K562 (cell line): ENCODE data around the gene LPIN2. TPM values are rescaled to one million over a fixed set of nuclear protein-coding genes. Genes with fewer than 3 reads are reported as not detected.

ENCODE experiments used
- ARID4B ChIP-seq: sonication (generic); formaldehyde crosslinking; IDR thresholded peaks from 2 replicates; pipeline ENCODE4 v1.8.0; 2022; ENCODE audit warnings: mild to moderate bottlenecking, missing genetic modification reagents
- BRF1 ChIP-seq: IDR thresholded peaks from 3 replicates; pipeline ENCODE4 v1.6.1; 2011; ENCODE audit warnings: borderline replicate concordance, mild to moderate bottlenecking; ENCODE audit not compliant: insufficient read length; ENCODE audit errors: extremely low read depth
- CREB1 ChIP-seq, 2 experiments: sonication (generic) in 1 of 2; formaldehyde crosslinking in 1 of 2; IDR thresholded peaks; 2 replicates each; pipeline versions ENCODE4 v1.6.1 to v1.8.0; 2012 to 2022; ENCODE audit warnings: inconsistent platforms in 1 of 2, mild to moderate bottlenecking in 1 of 2, missing genetic modification reagents in 1 of 2, moderate library complexity in 1 of 2
- ERF ChIP-seq: fragments of 450-650 bp; formaldehyde crosslinking; IDR thresholded peaks from 2 replicates; pipeline ENCODE4 v1.4.0; 2020; ENCODE audit warnings: mild to moderate bottlenecking, mixed read lengths
- FOXK1 ChIP-seq: sonication (generic); formaldehyde crosslinking; IDR thresholded peaks from 2 replicates; pipeline ENCODE4 v1.8.0; 2022; ENCODE audit warnings: missing genetic modification reagents, mild to moderate bottlenecking, borderline replicate concordance
- GABPB2 ChIP-seq: fragments of 250-450 bp; sonication (Bioruptor Pico); conservative IDR thresholded peaks from 2 replicates; pipeline ENCODE4 v1.5.1; 2021; ENCODE audit warnings: mild to moderate bottlenecking
- HDAC2 ChIP-seq: fragments of 450-650 bp; IDR thresholded peaks from 2 replicates; pipeline ENCODE4 v1.6.1; 2016; ENCODE audit warnings: mild to moderate bottlenecking
- JUND ChIP-seq, 2 experiments: IDR thresholded peaks; 2 replicates in 1 of 2; 3 replicates in 1 of 2; pipeline ENCODE4 v1.6.1; 2011; ENCODE audit warnings: borderline replicate concordance in 2 of 2, low read depth in 2 of 2, low read length in 2 of 2, improper control_type of control experiment in 1 of 2, missing biosample characterization in 1 of 2, missing genetic modification characterization in 1 of 2, missing genetic modification reagents in 1 of 2
- NFRKB ChIP-seq: fragments of 450-650 bp; IDR thresholded peaks from 2 replicates; pipeline ENCODE4 v1.6.1; 2016; ENCODE audit warnings: low read depth
- PHF21A ChIP-seq: fragments of 450-650 bp; IDR thresholded peaks from 2 replicates; pipeline ENCODE4 v1.6.1; 2017; ENCODE audit warnings: low read depth, borderline replicate concordance
- PRMT5 ChIP-seq: sonication (generic); formaldehyde crosslinking; IDR thresholded peaks from 2 replicates; pipeline ENCODE4 v1.5.0; 2020; ENCODE audit warnings: missing genetic modification reagents
- RHOXF2B ChIP-seq: fragments of 250-450 bp; sonication (Bioruptor Pico); conservative IDR thresholded peaks from 2 replicates; pipeline ENCODE4 v1.5.1; 2021
- SMAD1 ChIP-seq: fragments of 150-350 bp; IDR thresholded peaks from 2 replicates; pipeline ENCODE4 v1.6.1; 2014; ENCODE audit warnings: low read length, low read depth; ENCODE audit not compliant: partially characterized antibody
- SMAD3 ChIP-seq: fragments of 450-650 bp; formaldehyde crosslinking; conservative IDR thresholded peaks from 2 replicates; pipeline ENCODE4 v1.4.0; 2020; ENCODE audit warnings: mild to moderate bottlenecking
- SRSF9 ChIP-seq: fragments of 200-400 bp; formaldehyde crosslinking; IDR thresholded peaks from 2 replicates; pipeline ENCODE4 v1.6.1; 2017; ENCODE audit warnings: low read depth, low read length, borderline replicate concordance
- ZNF140 ChIP-seq: fragments of 250-450 bp; sonication (Bioruptor Pico); IDR thresholded peaks from 2 replicates; pipeline ENCODE4 v1.8.0; 2021; ENCODE audit warnings: moderate library complexity, mild to moderate bottlenecking, inconsistent platforms
- ZNF197 ChIP-seq: fragments of 200-800 bp; sonication (Bioruptor generic); IDR thresholded peaks from 2 replicates; pipeline ENCODE4 v1.6.1; 2016; ENCODE audit warnings: low read depth, missing genetic modification characterization, missing compliant biosample characterization
- ZNF518B ChIP-seq: fragments of 250-450 bp; sonication (Bioruptor Pico); IDR thresholded peaks from 2 replicates; pipeline ENCODE4 v1.5.0; 2021; ENCODE audit warnings: mild to moderate bottlenecking, moderate library complexity
- ZNF764 ChIP-seq: fragments of 250-450 bp; sonication (Bioruptor Pico); IDR thresholded peaks from 2 replicates; pipeline ENCODE4 v1.4.0; 2020; ENCODE audit warnings: low read depth, mild to moderate bottlenecking, moderate library complexity
- polyA plus RNA-seq, 8 experiments: library from polyadenylated mRNA; depleted of rRNA in 4 of 8; stranded (reverse) in 5 of 8; unstranded in 3 of 8; fragments of >200 nt; fragmentation: Nextera tagmentation in 2 of 8; fragmentation: Illumina TruSeq in 1 of 8; extraction: Ambion mirVana in 2 of 8; extraction: Trizol in 1 of 8; gene quantifications; 2 replicates each; pipeline versions ENCODE4 v1.2.1 to v1.2.3, GENCODE V29; 2011 to 2014; ENCODE audit warnings: inconsistent platforms in 1 of 8, missing spikeins in 1 of 8
- total RNA-seq, 7 experiments: library from RNA; depleted of rRNA in 6 of 7; stranded (reverse); fragments of >200 nt in 6 of 7; fragmentation: Illumina TruSeq in 2 of 7; extraction: Trizol in 2 of 7; gene quantifications; 2 replicates each; pipeline versions ENCODE4 v1.2.1 to v1.2.3, GENCODE V29; 2011 to 2021; ENCODE audit warnings: low replicate concordance in 1 of 7

LPIN2 gene
- total and polyA plus RNA-seq, 9 of the 15 experiments (the other 6 are each of a cell fraction or from before 2014, with no cell fraction given) = 5.2 to 34.8 (median 24.6) TPM

- TF ChIP-seq ARID4B (CRISPR knock-in tag) (no peak), BRF1 (no peak), ZNF518B (no peak), ZNF764 (0 out of 2 replicates have a peak, but pooled peaks have one; percentile 13), SRSF9 (no peak), NFRKB (no peak), SMAD3 (CRISPR knock-in tag) (peak; percentile 71; the same call in 1 of the 2 replicates), JUND (IDR thresholded peaks at IDR 0.05; ENCODE audit: borderline replicate concordance, low read depth, low read length) (no peak), JUND (tag; IDR thresholded peaks at IDR 0.05; ENCODE audit: borderline replicate concordance, low read depth, low read length) (no peak), ZNF140 (CRISPR knock-in tag) (no peak), PRMT5 (no peak), GABPB2 (CRISPR knock-in tag) (no peak), ERF (no peak), SMAD1 (no peak), CREB1 (IDR thresholded peaks at IDR 0.05) (no peak), CREB1 (CRISPR knock-in tag; IDR thresholded peaks at IDR 0.05) (no peak), HDAC2 (no peak), FOXK1 (no peak), PHF21A (no peak), ZNF197 (CRISPR knock-in tag) (peak; percentile 94), RHOXF2B (CRISPR knock-in tag) (no peak)
Observed at GRCh38 chr18:3013024-3013804, at the start of gene LPIN2 (continued).
